Mesothelial cell of epicardium (in vitro differentiated cells): ENCODE data around the gene TMCO4. TPM values are rescaled to one million over a fixed set of nuclear protein-coding genes. Genes with fewer than 3 reads are reported as not detected.

Source experiments
- DNase-seq, 2 experiments: peaks; one replicate each; pipeline ENCODE4 v3.0.0; 2021; ENCODE audit warnings: low spot score in 2 of 2; ENCODE audit not compliant: unreplicated experiment in 2 of 2
- H3K27ac Mint-ChIP-seq: 2 replicates; pipeline ENCODE4 v1.8.0; 2021; ENCODE audit warnings: mixed read lengths
- H3K27me3 Mint-ChIP-seq: 2 replicates; pipeline ENCODE4 v1.8.0; 2021; ENCODE audit warnings: low read depth, mixed read lengths
- H3K36me3 Mint-ChIP-seq: 2 replicates; pipeline ENCODE4 v1.8.0; 2021; ENCODE audit warnings: mixed read lengths
- H3K4me1 Mint-ChIP-seq: 2 replicates; pipeline ENCODE4 v1.8.0; 2021; ENCODE audit warnings: mixed read lengths
- H3K4me3 Mint-ChIP-seq: 2 replicates; pipeline ENCODE4 v1.8.0; 2021; ENCODE audit warnings: mild to moderate bottlenecking, moderate library complexity, mixed read lengths
- H3K9me3 Mint-ChIP-seq: 2 replicates; pipeline ENCODE4 v1.8.0; 2021; ENCODE audit warnings: mixed read lengths
- total RNA-seq: library from RNA; stranded (reverse); gene quantifications from 3 replicates; pipeline ENCODE4 v1.2.1, GENCODE V29; 2021
- TF ChIP-seq, protein P1 (sequence below): fragments of 200-600 bp; sonication (generic); IDR thresholded peaks from one replicate; pipeline ENCODE4 v1.5.0; 2021; ENCODE audit warnings: antibody characterized with exemption; ENCODE audit not compliant: unreplicated experiment

Gene TMCO4
- total RNA-seq, 1 donor from 2014 or later = 21.4 TPM

DNA sequence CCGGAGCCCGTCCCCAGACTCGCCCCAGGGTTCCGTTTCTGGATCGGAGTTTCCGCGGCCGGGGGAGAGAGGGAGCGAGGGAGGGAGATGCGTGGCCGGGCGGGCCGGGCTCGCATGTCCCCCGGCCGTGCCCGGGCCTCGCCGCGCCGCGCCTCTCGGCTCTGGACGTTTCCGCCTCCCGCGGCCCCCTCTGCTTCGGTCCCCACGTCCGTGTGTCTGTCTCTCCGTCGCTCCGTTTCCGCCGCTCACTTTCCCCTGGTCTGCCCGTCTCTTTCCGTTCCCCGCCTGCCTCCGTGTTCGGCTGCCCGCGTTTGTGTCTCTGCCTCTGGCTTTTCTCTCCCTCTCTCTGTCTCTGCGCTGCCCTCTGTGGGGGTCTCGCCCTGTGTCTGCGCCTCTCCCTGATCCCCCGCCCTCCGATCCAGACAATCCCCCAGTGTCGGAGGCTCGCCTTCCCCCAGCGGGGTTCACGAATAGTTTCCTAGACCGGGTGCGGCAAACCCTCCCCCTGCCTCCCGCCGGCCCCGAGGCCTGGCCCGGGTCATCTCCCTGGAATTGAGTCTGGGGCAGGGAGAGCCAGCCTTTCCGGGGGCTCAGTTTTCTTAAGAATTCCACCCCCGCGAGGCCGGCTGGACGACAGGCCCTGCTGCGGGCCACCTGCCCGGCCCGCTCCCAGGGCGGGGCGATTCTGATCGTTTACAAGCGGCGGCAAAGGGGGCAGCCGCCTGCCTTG is 154.9 kb downstream of the TMCO4 start:
- H3K4me1 Mint-ChIP-seq = peaks cover 10% of the 10 kb centered on the region
- peak in 1 of 2 experiments; percentile 56 for DNase-seq
- H3K4me3 Mint-ChIP-seq = peak overlapping the region; percentile 91
- peak overlapping the region; percentile 91 for H3K27ac Mint-ChIP-seq
- TF ChIP-seq, protein P1, sequence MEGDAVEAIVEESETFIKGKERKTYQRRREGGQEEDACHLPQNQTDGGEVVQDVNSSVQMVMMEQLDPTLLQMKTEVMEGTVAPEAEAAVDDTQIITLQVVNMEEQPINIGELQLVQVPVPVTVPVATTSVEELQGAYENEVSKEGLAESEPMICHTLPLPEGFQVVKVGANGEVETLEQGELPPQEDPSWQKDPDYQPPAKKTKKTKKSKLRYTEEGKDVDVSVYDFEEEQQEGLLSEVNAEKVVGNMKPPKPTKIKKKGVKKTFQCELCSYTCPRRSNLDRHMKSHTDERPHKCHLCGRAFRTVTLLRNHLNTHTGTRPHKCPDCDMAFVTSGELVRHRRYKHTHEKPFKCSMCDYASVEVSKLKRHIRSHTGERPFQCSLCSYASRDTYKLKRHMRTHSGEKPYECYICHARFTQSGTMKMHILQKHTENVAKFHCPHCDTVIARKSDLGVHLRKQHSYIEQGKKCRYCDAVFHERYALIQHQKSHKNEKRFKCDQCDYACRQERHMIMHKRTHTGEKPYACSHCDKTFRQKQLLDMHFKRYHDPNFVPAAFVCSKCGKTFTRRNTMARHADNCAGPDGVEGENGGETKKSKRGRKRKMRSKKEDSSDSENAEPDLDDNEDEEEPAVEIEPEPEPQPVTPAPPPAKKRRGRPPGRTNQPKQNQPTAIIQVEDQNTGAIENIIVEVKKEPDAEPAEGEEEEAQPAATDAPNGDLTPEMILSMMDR = no peak
- no peaks in the 10 kb centered on the region for H3K9me3 Mint-ChIP-seq
- H3K27me3 Mint-ChIP-seq = peaks cover 50% of the 10 kb centered on the region
- no peaks in the 10 kb centered on the region for H3K36me3 Mint-ChIP-seq

DNA sequence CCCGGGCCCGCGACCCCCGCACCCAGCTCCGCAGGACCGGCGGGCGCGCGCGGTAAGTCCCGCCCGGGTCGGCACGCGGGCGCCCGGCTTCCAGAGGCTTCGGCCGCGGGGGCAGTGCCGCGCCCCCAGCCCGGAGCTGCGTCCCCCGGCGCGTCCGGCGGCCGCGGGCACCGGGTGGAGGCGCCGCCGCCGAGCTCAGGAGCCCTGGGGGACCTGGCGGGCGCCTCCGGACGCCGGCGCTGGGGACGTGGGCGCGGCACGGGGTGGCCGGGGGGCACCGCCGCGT is 155.4 kb downstream of the TMCO4 start:
- no peaks in the 10 kb centered on the region for H3K9me3 Mint-ChIP-seq
- DNase-seq = no peak
- H3K4me3 Mint-ChIP-seq = no peak overlapping the region
- TF ChIP-seq, protein P1 = no peak
- H3K27me3 Mint-ChIP-seq = peaks cover 50% of the 10 kb centered on the region
- no peaks in the 10 kb centered on the region for H3K36me3 Mint-ChIP-seq
- H3K4me1 Mint-ChIP-seq = peaks cover 10% of the 10 kb centered on the region
- no peak overlapping the region for H3K27ac Mint-ChIP-seq

DNA sequence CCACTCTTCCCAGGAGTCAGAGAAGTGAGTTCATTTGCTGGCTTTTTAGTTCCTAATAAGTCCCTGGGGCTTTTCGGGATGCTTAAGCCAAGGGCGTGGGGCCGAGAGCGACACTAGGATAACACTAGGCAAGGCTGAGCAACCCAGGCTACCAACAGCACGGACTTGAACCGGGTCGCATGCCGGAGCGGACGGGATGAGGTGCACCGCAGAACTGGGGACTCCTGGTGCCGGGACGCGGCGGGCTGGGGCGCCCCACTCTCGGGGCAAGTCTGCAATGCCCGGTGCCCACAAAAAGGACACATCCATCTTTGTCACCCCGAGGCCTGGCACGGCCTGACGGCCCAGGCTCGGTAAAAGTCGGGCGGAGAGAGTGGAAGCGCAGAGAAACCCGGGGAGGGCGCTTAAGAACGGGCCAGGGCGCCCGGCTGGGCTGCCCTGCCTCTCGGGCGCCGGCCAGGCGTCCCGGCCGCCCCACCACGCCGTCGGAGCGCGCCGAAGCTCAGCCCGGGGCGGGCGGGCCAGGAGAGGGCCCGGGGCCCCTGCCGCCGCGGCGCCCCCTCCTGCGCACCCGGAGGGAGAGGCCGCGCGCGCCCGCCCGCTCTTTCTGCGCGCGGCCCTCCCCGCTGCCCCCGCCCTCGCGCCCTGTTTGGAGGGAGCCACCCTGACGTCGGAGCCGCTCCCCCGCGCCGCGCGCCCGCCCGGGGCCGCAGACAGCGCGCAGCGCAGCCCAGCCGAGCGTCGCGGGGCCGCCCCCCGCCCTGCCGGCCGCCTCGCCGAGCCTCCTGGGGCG is 155.9 kb downstream of the TMCO4 start, which contains the start of gene NBL1:
NBL1 (plus strand) TSS at position 710 of the 793 bp plus-strand sequence. CDS start 10,720 bp downstream, outside the sequence.
- TF ChIP-seq, protein P1 = no peak

DNA sequence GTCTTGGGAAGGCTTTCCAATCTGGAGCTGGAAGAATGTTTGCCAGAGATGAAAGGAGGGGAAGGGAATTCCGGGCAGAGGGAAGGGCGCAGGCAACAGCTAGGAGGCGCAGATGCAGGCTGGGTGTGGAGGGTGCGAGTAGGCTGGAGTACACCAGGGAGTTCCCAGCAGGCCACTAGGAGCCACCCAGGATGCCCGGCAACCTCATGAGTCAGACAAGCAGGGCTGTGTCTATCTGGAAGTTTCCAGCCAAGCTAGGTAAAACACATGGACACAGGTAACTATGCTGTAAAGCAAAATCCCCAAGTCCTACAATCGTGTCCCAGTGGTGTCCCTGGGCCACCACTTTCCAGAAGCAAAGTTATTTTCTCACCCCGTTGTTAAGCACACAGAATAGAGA is 156.6 kb downstream of the TMCO4 start:
- no peaks in the 10 kb centered on the region for H3K9me3 Mint-ChIP-seq
- H3K27me3 Mint-ChIP-seq = peaks cover 50% of the 10 kb centered on the region
- TF ChIP-seq, protein P1 = no peak
- no peak for DNase-seq
- H3K36me3 Mint-ChIP-seq = no peaks in the 10 kb centered on the region
- H3K27ac Mint-ChIP-seq = peak overlapping the region; percentile 30
- peaks cover 10% of the 10 kb centered on the region for H3K4me1 Mint-ChIP-seq
- peak overlapping the region; percentile 74 for H3K4me3 Mint-ChIP-seq

More for the DNA sequence above, 155.9 kb downstream of the TMCO4 start, which contains the start of gene NBL1:
- peaks cover 10% of the 10 kb centered on the region for H3K4me1 Mint-ChIP-seq
- DNase-seq = peak in 1 of 2 experiments; percentile 63
- peaks cover 50% of the 10 kb centered on the region for H3K27me3 Mint-ChIP-seq
- peak within 1 kb of the TSS; percentile 91 for H3K4me3 Mint-ChIP-seq
- no peaks in the 10 kb centered on the region for H3K9me3 Mint-ChIP-seq
- no peaks in the 10 kb centered on the region for H3K36me3 Mint-ChIP-seq
- peak within 1 kb of the TSS; percentile 91 for H3K27ac Mint-ChIP-seq

DNA sequence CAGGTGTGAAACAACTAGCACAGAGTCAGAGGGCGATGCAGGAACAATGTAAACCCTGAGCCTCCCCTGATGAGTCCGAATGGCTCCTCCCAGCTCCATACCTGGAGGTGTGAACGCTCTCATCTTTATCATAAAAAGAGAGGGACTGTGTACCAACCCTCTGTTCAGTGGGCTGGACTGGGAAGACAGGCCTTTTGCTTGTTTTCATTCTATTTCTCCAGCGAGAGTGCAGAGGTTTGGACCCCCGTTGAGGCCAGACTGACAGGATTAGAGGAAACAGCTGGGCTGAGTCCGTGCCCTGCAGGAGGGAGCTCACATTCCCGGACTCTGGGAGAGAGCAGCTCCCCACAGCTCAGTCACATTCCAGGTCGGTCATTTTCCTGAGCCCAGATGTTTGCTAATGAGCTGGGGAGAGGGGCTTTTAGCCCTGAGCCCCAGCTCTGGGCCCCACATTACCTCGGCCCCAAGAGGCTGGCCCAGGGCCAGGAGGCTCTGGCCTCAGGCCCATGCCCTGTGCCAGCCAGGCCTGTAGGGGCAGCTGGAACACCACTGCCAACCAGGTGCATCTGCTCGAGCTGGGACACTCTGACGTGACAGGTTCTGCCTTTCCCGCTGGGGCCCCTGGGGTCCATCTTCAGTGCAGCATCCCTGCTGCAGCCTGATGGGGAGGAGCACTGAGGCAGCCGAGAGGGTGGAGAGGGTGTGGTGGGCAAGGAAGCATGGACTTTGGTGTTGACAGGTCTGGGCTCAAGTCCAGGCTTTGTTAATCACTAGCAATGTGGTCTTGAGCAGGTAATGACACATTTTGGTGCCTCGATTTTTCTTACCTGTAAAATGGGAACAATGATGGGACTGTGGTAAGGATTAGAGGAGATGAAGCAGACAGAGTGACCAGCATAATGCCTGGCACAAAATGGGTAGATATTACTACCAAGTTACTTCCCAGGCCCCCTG is 159.1 kb downstream of the TMCO4 start:
- Mint-ChIP-seq H3K9me3 (no peaks in the 10 kb centered on the region), H3K27ac (no peak overlapping the region), H3K27me3 (peaks cover 41% of the 10 kb centered on the region), H3K4me1 (peaks cover 10% of the 10 kb centered on the region), H3K4me3 (no peak overlapping the region), H3K36me3 (no peaks in the 10 kb centered on the region)
- TF ChIP-seq, protein P1 = no peak
- DNase-seq = no peak
